SU-DHL-6 (cell line): ENCODE results near the gene DNMT3A.

Experiments
- EZH2phosphoT487 ChIP-seq: fragments of 200-600 bp; sonication (generic), shearing (Covaris generic); conservative IDR thresholded peaks from 2 replicates; pipeline ENCODE4 v1.6.1; 2018; ENCODE audit warnings: mild to moderate bottlenecking, antibody characterized with exemption, low read length, moderate library complexity, mixed read lengths
- TF ChIP-seq, protein P1 (sequence below): fragments of 200-600 bp; sonication (generic); IDR thresholded peaks from one replicate; pipeline ENCODE4 v1.5.1; 2017; ENCODE audit warnings: antibody characterized with exemption, mild to moderate bottlenecking, low read length, moderate library complexity; ENCODE audit not compliant: insufficient read depth, poor library complexity, severe bottlenecking

- TF ChIP-seq, protein P1, sequence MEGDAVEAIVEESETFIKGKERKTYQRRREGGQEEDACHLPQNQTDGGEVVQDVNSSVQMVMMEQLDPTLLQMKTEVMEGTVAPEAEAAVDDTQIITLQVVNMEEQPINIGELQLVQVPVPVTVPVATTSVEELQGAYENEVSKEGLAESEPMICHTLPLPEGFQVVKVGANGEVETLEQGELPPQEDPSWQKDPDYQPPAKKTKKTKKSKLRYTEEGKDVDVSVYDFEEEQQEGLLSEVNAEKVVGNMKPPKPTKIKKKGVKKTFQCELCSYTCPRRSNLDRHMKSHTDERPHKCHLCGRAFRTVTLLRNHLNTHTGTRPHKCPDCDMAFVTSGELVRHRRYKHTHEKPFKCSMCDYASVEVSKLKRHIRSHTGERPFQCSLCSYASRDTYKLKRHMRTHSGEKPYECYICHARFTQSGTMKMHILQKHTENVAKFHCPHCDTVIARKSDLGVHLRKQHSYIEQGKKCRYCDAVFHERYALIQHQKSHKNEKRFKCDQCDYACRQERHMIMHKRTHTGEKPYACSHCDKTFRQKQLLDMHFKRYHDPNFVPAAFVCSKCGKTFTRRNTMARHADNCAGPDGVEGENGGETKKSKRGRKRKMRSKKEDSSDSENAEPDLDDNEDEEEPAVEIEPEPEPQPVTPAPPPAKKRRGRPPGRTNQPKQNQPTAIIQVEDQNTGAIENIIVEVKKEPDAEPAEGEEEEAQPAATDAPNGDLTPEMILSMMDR: no peak
- TF ChIP-seq EZH2phosphoT487: no peak
Observed at GRCh38 chr2:25284756-25285155, 57.0 kb downstream of the DNMT3A start.
